Sigmoid colon (tissue), 4 donors: ENCODE results near the gene DHX8.

Experiments used
- EP300 ChIP-seq, 4 donors: sonication (generic); formaldehyde crosslinking; IDR thresholded peaks; one replicate each; pipeline ENCODE4 v1.6.1; 2017; ENCODE audit warnings: antibody characterized with exemption in 4 of 4
- POLR2A ChIP-seq, 2 donors: fragments of 450-650 bp; IDR thresholded peaks; one replicate each; pipeline ENCODE4 v1.6.1; 2016; ENCODE audit warnings: antibody characterized with exemption in 2 of 2, mild to moderate bottlenecking in 2 of 2, moderate library complexity in 2 of 2
- POLR2AphosphoS5 ChIP-seq, 4 donors: sonication (generic); formaldehyde crosslinking; IDR thresholded peaks; one replicate each; pipeline ENCODE4 v1.6.1; 2017; ENCODE audit warnings: antibody characterized with exemption in 4 of 4
- TF ChIP-seq, protein P1 (sequence below), 4 experiments: fragments of 450-650 bp in 3 of 4; fragments of 200-600 bp in 1 of 4; IDR thresholded peaks; one replicate each; pipeline ENCODE4 v1.5.1; 2016 to 2019; ENCODE audit warnings: antibody characterized with exemption in 4 of 4, mild to moderate bottlenecking in 3 of 4, moderate library complexity in 2 of 4

DNA sequence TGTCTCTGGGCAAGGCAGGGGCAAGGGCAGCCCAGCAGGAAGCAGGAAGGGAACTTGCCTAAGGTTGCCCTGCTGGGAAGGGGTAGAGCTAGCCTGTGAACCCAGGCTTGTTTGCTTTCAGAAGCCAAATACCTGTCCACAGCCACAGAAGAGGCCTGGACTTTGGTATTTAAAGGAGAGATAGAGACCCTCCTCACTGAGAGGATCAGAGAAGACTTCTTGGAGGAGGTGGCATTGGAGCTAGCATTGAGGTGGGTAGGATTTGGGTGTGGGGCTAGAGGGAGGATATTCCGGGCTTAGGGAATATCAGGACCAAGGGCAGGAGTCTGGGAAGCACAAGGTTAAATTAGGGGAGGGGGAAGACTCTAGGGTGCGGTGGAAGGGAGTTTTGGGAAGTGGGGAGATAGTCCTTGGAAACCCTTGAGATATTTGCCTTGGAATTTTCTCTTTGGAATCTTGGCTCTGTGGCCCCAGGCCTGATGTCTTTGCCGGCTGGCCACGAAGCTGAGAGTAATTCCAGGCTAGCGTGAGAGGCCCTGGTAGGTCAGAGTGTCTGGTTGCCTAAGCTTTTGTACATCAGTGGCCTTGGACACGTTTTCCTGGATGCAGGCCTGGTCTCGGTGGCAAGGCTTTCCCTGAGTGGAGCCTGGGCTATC lies 75.5 kb downstream of the DHX8 start:
- TF ChIP-seq, protein P1, sequence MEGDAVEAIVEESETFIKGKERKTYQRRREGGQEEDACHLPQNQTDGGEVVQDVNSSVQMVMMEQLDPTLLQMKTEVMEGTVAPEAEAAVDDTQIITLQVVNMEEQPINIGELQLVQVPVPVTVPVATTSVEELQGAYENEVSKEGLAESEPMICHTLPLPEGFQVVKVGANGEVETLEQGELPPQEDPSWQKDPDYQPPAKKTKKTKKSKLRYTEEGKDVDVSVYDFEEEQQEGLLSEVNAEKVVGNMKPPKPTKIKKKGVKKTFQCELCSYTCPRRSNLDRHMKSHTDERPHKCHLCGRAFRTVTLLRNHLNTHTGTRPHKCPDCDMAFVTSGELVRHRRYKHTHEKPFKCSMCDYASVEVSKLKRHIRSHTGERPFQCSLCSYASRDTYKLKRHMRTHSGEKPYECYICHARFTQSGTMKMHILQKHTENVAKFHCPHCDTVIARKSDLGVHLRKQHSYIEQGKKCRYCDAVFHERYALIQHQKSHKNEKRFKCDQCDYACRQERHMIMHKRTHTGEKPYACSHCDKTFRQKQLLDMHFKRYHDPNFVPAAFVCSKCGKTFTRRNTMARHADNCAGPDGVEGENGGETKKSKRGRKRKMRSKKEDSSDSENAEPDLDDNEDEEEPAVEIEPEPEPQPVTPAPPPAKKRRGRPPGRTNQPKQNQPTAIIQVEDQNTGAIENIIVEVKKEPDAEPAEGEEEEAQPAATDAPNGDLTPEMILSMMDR (IDR thresholded peaks at IDR 0.05): no peak
- no peak for TF ChIP-seq POLR2A (IDR thresholded peaks at IDR 0.05)
- no peak for TF ChIP-seq EP300 (IDR thresholded peaks at IDR 0.05)
- TF ChIP-seq POLR2AphosphoS5 (IDR thresholded peaks at IDR 0.05): no peak
